GM13977 (cell line): ENCODE results near the gene SLC22A23.

Source experiments
- DNase-seq: peaks from one replicate; pipeline ENCODE4 v3.0.0; 2012; ENCODE audit warnings: low spot score
- in situ Hi-C: fragments of 300-500 bp; cut with MboI; formaldehyde crosslinking; loops from one replicate; pipeline ENCODE4 v1.12.0; 2022; ENCODE audit warnings: low sequenced_read_pairs, low pct_unique_long_range_greater_than_20kb, mixed read lengths, inconsistent platforms; ENCODE audit not compliant: unreplicated experiment
- TF ChIP-seq, protein P1 (sequence below): IDR thresholded peaks from 2 replicates; pipeline ENCODE4 v1.5.1; 2012; ENCODE audit warnings: mild to moderate bottlenecking, control low read depth; ENCODE audit not compliant: insufficient read depth; ENCODE audit errors: extremely low read depth, missing control alignments

The SLC22A23 gene

DNA sequence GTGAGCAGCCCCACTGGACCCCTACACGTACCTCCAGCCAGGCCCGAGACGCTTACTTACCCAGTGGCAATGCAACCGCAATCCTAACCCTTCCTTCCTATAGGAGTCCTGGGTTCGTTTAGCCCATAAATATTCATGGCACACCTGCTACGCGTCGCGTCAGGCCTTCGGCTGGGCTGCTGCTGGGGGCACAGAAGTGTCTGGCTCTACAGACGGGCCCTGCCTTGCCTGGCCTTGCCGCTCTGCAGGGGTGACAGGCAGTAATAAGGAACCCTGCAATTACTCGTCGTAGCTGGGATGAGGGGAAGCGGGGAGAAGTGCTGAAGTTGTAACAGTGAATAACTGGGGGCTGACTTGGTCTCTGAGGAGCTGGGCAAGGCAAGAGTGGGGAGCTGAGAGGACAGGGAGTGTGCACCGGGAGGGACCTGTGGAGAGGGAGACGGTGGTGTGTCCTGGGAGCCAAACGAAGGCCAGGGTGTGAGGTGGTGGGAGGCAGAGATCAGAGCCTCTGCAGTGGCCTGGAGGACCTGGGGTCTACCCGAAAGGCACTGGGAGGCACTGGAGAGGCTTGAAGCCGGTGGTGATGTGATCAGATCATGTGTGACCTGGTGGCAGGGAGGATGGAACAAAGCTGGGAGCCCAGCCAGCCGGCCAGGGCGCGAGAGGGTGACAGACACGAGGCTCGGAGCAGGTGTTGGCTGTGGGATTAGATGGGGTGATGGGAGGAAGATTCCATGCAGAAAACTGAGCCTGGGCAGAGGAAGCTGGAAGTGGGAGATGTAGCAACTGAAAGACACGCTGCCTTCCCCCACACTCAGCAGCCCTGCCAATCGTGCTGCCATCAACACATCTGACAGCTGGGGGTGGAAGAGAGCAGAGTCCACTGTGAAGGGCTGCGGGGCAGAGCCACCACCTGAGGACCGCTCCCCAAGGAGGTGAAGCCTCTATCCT, 161.7 kb downstream of the SLC22A23 start:
- TF ChIP-seq, protein P1, sequence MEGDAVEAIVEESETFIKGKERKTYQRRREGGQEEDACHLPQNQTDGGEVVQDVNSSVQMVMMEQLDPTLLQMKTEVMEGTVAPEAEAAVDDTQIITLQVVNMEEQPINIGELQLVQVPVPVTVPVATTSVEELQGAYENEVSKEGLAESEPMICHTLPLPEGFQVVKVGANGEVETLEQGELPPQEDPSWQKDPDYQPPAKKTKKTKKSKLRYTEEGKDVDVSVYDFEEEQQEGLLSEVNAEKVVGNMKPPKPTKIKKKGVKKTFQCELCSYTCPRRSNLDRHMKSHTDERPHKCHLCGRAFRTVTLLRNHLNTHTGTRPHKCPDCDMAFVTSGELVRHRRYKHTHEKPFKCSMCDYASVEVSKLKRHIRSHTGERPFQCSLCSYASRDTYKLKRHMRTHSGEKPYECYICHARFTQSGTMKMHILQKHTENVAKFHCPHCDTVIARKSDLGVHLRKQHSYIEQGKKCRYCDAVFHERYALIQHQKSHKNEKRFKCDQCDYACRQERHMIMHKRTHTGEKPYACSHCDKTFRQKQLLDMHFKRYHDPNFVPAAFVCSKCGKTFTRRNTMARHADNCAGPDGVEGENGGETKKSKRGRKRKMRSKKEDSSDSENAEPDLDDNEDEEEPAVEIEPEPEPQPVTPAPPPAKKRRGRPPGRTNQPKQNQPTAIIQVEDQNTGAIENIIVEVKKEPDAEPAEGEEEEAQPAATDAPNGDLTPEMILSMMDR = peak; percentile 27
- DNase-seq = no peak
- in situ Hi-C loops = no loop called here

DNA sequence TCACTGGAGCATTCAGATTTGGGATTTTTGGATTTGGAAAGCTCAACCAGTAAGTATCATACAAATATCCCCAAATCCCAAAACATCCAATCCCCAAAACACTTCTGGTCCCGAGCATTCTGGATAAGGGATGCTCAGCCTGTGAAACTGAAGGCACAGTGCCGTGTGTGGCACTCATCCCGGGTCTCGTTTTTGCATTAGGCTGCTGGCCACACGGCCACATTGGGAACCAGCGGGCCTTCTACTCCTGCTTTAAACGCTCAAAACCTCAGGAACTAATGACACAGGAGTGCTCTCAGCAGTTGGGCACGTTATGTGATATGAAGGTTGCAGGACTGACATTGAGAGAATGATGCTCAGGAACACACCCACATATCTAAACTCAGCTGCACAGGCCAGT, 162.5 kb downstream of the SLC22A23 start:
- in situ Hi-C loops = no loop called here
- DNase-seq = no peak
- TF ChIP-seq, protein P1 = no peak

DNA sequence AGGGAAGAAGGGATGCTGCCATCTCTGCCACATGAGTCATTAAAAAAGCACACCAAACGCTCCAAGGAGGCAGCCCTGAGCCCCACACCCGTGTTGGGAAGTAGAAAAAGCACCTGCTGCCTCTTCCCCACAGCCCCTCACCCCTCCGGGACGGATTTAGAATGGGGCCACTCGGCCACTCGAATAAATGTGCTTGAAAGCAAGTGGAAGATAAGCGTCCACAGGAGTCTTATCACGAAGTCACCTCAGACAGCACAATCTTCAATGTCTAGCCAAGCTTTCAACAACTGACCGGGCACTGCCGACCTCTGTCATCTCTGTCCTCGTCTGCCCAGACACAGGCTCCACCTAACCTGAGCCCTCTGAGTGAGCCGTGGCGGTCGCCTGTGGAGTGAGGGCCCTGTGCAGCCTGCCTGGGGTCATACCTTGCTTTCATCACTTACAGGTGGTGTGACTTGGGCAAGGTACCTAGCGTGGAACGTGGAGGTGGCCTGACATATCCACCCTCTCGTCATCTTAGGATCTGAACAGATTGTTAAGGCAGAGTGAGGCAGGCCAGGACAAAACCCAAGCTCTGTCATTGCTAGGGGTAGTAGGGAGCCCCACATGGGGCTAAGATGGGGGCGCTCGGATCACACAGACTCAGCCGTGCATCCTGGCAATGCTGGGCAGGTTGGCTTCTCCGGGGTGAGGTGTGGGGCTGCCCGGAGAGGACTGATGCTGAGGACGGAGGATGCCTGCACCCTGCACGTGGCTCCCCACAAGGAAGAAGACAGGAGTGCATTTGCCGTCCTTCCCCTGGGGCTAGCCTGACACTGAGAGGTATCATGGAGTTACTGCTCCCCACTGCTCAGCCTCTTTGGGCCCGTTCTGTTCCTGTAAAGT, 163.3 kb downstream of the SLC22A23 start:
- in situ Hi-C loops = no loop called here
- TF ChIP-seq, protein P1 = no peak
- DNase-seq = no peak

GRCh38 chr6:3292431-3293197, 164.2 kb downstream of the SLC22A23 start:
- in situ Hi-C loops = no loop called here
- TF ChIP-seq, protein P1 = no peak
- no peak for DNase-seq

DNA sequence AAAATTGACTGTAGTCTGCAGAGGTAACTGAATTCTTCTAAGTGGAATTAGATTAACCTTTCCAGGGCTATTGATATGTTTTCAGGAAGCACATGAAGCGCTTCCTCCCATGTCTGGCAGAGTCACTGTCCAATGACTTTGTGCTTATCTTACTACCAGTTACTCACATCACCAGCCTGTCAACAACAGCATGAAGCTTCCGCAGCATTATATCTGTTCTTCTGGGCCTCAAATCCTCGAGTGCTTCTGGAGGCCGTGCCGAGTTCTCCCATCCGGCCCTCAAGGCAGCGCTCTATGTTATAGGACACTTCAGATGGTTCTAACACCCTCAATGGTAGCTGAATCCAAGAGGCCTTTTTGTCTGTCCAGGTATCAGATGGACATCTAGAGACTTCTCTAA, 164.9 kb downstream of the SLC22A23 start:
- in situ Hi-C loops = no loop called here
- TF ChIP-seq, protein P1 = no peak
- DNase-seq = no peak

DNA sequence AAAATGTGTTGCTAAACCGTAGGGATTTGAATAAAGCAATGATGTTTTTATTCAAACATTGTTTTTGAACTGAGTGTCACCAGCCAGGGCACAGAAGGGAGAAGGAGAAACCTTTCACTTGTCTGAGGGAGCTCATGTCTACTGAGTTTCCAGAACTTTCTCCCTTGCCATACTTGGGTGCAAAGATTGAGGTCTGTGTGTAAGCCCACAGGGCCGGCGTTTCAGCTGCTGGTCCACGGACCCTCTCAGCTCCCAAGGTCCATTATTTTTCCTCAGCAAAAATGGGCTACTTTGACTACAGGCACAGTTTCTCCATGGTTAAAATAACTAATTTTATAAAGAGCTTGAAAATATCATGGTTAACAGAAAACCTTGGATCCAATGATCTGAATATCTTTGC, 165.5 kb downstream of the SLC22A23 start:
- TF ChIP-seq, protein P1 = no peak
- in situ Hi-C loops = no loop called here
- DNase-seq = no peak
